Naive thymus-derived CD8-positive, alpha-beta T cell (primary cell): ENCODE data around the gene SFXN1. TPM values are rescaled to one million over a fixed set of nuclear protein-coding genes. Genes with fewer than 3 reads are reported as not detected.
A peak's percentile ranks its signal among the peaks of the same experiment; 100 is the strongest.

ENCODE experiments used
- ATAC-seq, 2 donors: fragments of 150-1000 bp; cut with Tn5 transposase in 1 of 2; sonication (Bioruptor Pico), chemical (Tn5 transposase) in 1 of 2; 1 replicate in 1 of 2; 2 replicates in 1 of 2; pipeline ENCODE4 v1.10.0; 2021; ENCODE audit warnings: mild to moderate bottlenecking in 2 of 2, moderate library complexity in 2 of 2
- POLR2A ChIA-PET: fragments of 350-600 bp; sonication (Branson Sonifier 250); formaldehyde crosslinking; loops from one replicate; lab custom pipeline; 2021; ENCODE audit warnings: antibody characterized with exemption; lab: Charles Lee
- DNase-seq, 10 donors: peaks; one replicate each; pipeline versions ENCODE4 v3.0.0 to v3.0.0-alpha.2; 2020 to 2022
- H3K27ac Mint-ChIP-seq, 10 donors: one replicate each; pipeline ENCODE4 v1.8.0; 2020 to 2022; ENCODE audit warnings: mild to moderate bottlenecking in 10 of 10, mixed read lengths in 10 of 10, moderate library complexity in 4 of 10, inconsistent platforms in 1 of 10
- H3K27me3 Mint-ChIP-seq, 5 donors: one replicate each; pipeline ENCODE4 v1.8.0; 2021 to 2022; ENCODE audit warnings: mixed read lengths in 5 of 5
- H3K36me3 Mint-ChIP-seq, 3 donors: one replicate each; pipeline ENCODE4 v1.8.0; 2020 to 2022; ENCODE audit warnings: mixed read lengths in 3 of 3, mild to moderate bottlenecking in 2 of 3, inconsistent platforms in 1 of 3
- H3K4me1 Mint-ChIP-seq, 4 donors: one replicate each; pipeline ENCODE4 v1.8.0; 2021 to 2022; ENCODE audit warnings: mixed read lengths in 4 of 4
- H3K4me3 Mint-ChIP-seq, 10 donors: one replicate each; pipeline ENCODE4 v1.8.0; 2020 to 2022; ENCODE audit warnings: mild to moderate bottlenecking in 10 of 10, mixed read lengths in 10 of 10, moderate library complexity in 6 of 10, inconsistent platforms in 1 of 10
- H3K9me3 Mint-ChIP-seq, 9 donors: one replicate each; pipeline ENCODE4 v1.8.0; 2020 to 2022; ENCODE audit warnings: mixed read lengths in 9 of 9, mild to moderate bottlenecking in 3 of 9, inconsistent platforms in 1 of 9, moderate library complexity in 1 of 9
- polyA plus RNA-seq, 3 donors: library from polyadenylated mRNA; unstranded; fragments of 300-500 nt; fragmentation: Illumina TruSeq; gene quantifications; one replicate each; pipeline ENCODE4 v1.2.3, GENCODE V29; 2021
- total RNA-seq, 8 experiments: library from RNA in 2 of 8; stranded (reverse) in 2 of 8; gene quantifications; one replicate each; pipeline ENCODE4 v1.2.3 and lab custom pipeline; 2021 to 2026

SFXN1 gene
- total and polyA plus RNA-seq, 5 experiments from 2014 or later = 54.0 to 93.0 (median 76.3) TPM

GRCh38 chr5:175508896-175509295 lies 30.5 kb downstream of the SFXN1 start:
- Mint-ChIP-seq H3K36me3 (peaks cover 16 to 63% (median 36%) of the 10 kb centered on the region in 3 donors), H3K4me1 (peaks cover 19 to 52% (median 25%) of the 10 kb centered on the region in 4 donors), H3K27me3 (no peaks in the 10 kb centered on the region), H3K27ac (peak overlapping the region in 4 of 10 donors; percentile 34 to 76 (median 63)), H3K4me3 (no peak overlapping the region), H3K9me3 (peaks cover 0 to 3% (median 0%) of the 10 kb centered on the region in 9 donors)
- ATAC-seq (no peak), DNase-seq (no peak)
- POLR2A ChIA-PET = interaction anchor here (0.7 to 1.0 kb wide), 2 partner anchors 9 to 188 kb away, joined by 3 read pairs; no protein-coding TSS in a partner anchor

GRCh38 chr5:175513297-175513696 lies 34.9 kb downstream of the SFXN1 start:
- POLR2A ChIA-PET = interaction anchor here (0.7 to 1.0 kb wide), 2 partner anchors 8 to 9 kb away, joined by 3 to 6 read pairs; no protein-coding TSS in a partner anchor
- Mint-ChIP-seq H3K4me3 (no peak overlapping the region), H3K4me1 (peaks cover 27 to 63% (median 33%) of the 10 kb centered on the region in 4 donors), H3K27ac (peak overlapping the region in 1 of 10 donors; percentile 90), H3K9me3 (peaks cover 0 to 5% (median 1%) of the 10 kb centered on the region in 9 donors), H3K36me3 (peaks cover 26 to 90% (median 55%) of the 10 kb centered on the region in 3 donors), H3K27me3 (no peaks in the 10 kb centered on the region)
- ATAC-seq (no peak), DNase-seq (no peak)

GRCh38 chr5:175513726-175514125 lies 35.4 kb downstream of the SFXN1 start:
- H3K27ac Mint-ChIP-seq = peak overlapping the region in 7 of 10 donors; percentile 8 to 90 (median 53)
- peaks cover 0 to 9% (median 5%) of the 10 kb centered on the region in 9 donors for H3K9me3 Mint-ChIP-seq
- POLR2A ChIA-PET = interaction anchor here (0.7 to 1.0 kb wide), 3 partner anchors 8 to 157 kb away, joined by 3 to 6 read pairs (median 4); no protein-coding TSS in a partner anchor
- peaks cover 29 to 61% (median 36%) of the 10 kb centered on the region in 4 donors for H3K4me1 Mint-ChIP-seq
- ATAC-seq = no peak
- H3K36me3 Mint-ChIP-seq = peaks cover 30 to 92% (median 59%) of the 10 kb centered on the region in 3 donors
- no peak for DNase-seq
- no peaks in the 10 kb centered on the region for H3K27me3 Mint-ChIP-seq
- H3K4me3 Mint-ChIP-seq = no peak overlapping the region

DNA sequence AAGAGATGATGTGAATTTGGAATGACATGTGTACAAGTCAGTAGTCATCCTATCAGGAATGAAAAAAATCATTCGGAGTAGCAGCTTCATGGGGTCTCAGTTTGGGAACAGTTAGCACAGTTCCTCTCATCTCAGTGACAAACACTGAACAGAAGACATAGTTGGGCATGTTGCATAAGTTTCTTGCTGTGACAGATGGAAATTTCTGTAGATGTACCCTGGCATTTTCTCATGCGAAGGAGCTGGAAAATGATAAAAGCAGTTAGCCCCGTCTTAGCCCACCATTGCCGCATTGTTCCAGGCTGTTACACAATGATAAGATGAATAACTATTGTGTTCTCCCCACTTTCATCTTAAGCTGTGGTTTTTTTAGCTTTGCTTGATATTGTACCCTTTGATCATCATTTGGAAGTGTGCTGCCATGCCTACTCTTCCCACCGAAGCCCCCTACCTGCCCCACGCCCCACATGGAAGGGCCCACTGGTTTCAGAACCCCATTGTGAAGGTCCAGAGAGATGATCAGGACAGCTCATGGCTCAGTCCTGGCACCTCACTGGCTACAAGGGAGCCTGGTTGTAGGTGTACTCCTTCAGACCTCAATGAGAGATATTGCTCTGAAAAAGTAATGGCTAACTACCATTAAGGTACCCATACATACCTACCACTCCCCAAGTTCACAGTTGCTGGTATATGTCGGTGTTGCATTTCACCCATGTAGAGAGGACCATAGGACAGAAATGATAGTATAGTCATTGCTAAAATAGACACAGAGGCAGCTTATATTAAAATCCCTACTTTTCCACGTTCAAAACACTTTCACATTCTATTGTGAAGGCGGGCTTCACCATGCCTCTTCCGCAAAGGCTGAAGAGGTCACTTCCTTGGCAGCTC lies 38.8 kb downstream of the SFXN1 start:
- POLR2A ChIA-PET = interaction anchor here (0.5 to 9.4 kb wide), 7 partner anchors 8 to 873 kb away, joined by 3 to 65 read pairs (median 5); partner anchors contain the start of gene SFXN1
- Mint-ChIP-seq H3K9me3 (peaks cover 0 to 9% (median 5%) of the 10 kb centered on the region in 9 donors), H3K36me3 (peaks cover 21 to 68% (median 53%) of the 10 kb centered on the region in 3 donors), H3K27ac (peak overlapping the region; percentile 66 to 96 (median 87)), H3K27me3 (no peaks in the 10 kb centered on the region), H3K4me3 (peak overlapping the region in 9 of 10 donors; percentile 29 to 71 (median 59)), H3K4me1 (peaks cover 37 to 73% (median 61%) of the 10 kb centered on the region in 4 donors)
- DNase-seq = peak in 1 of 10 donors; percentile 23
- ATAC-seq = peak in 1 of 2 donors; percentile 22

- DNase-seq (peak in 3 of 10 donors; percentile 13 to 22 (median 21)), ATAC-seq (peak in 1 of 2 donors; percentile 40)
- POLR2A ChIA-PET = interaction anchor here (0.5 to 9.4 kb wide), 7 partner anchors 9 to 872 kb away, joined by 3 to 65 read pairs (median 5); partner anchors contain the start of gene SFXN1
- Mint-ChIP-seq H3K27me3 (no peaks in the 10 kb centered on the region), H3K4me1 (peaks cover 40 to 80% (median 67%) of the 10 kb centered on the region in 4 donors), H3K36me3 (peaks cover 18 to 64% (median 53%) of the 10 kb centered on the region in 3 donors), H3K27ac (peak overlapping the region; percentile 66 to 96 (median 87)), H3K9me3 (peaks cover 0 to 9% (median 5%) of the 10 kb centered on the region in 9 donors), H3K4me3 (peak overlapping the region in 9 of 10 donors; percentile 23 to 71 (median 59))
Measured at GRCh38 chr5:175517824-175518450, 39.6 kb downstream of the SFXN1 start.

- POLR2A ChIA-PET = interaction anchor here (0.6 to 9.4 kb wide), 5 partner anchors 11 to 1908 kb away, joined by 3 to 65 read pairs (median 7); partner anchors contain the start of gene SFXN1
- H3K27me3 Mint-ChIP-seq = no peaks in the 10 kb centered on the region
- ATAC-seq (no peak), DNase-seq (no peak)
- peaks cover 15 to 60% (median 48%) of the 10 kb centered on the region in 3 donors for H3K36me3 Mint-ChIP-seq
- peak overlapping the region in 4 of 10 donors; percentile 1 to 80 (median 40) for H3K4me3 Mint-ChIP-seq
- H3K9me3 Mint-ChIP-seq = peaks cover 0 to 9% (median 5%) of the 10 kb centered on the region in 9 donors
- H3K4me1 Mint-ChIP-seq = peaks cover 44 to 84% (median 71%) of the 10 kb centered on the region in 4 donors
- peak overlapping the region; percentile 62 to 96 (median 88) for H3K27ac Mint-ChIP-seq
Measured at GRCh38 chr5:175519006-175519405, 40.6 kb downstream of the SFXN1 start.

GRCh38 chr5:175520321-175520720 lies 42.0 kb downstream of the SFXN1 start:
- H3K4me3 Mint-ChIP-seq = peak overlapping the region; percentile 67 to 82 (median 76)
- no peaks in the 10 kb centered on the region for H3K27me3 Mint-ChIP-seq
- peaks cover 15 to 59% (median 52%) of the 10 kb centered on the region in 3 donors for H3K36me3 Mint-ChIP-seq
- H3K9me3 Mint-ChIP-seq = peaks cover 0 to 9% (median 5%) of the 10 kb centered on the region in 9 donors
- DNase-seq = peak in 3 of 10 donors; percentile 10 to 50 (median 47)
- POLR2A ChIA-PET = interaction anchor here (0.7 to 9.4 kb wide), 9 partner anchors 8 to 170 kb away, joined by 3 to 65 read pairs (median 5); partner anchors contain the start of gene SFXN1
- peaks cover 53 to 88% (median 83%) of the 10 kb centered on the region in 4 donors for H3K4me1 Mint-ChIP-seq
- ATAC-seq = peak; percentile 12 to 24
- peak overlapping the region; percentile 66 to 96 (median 94) for H3K27ac Mint-ChIP-seq

- H3K4me3 Mint-ChIP-seq = peak overlapping the region; percentile 67 to 82 (median 76)
- peaks cover 0 to 9% (median 5%) of the 10 kb centered on the region in 9 donors for H3K9me3 Mint-ChIP-seq
- H3K27me3 Mint-ChIP-seq = no peaks in the 10 kb centered on the region
- POLR2A ChIA-PET = interaction anchor here (0.5 to 9.4 kb wide), 8 partner anchors 8 to 115 kb away, joined by 3 to 65 read pairs (median 6); partner anchors contain the start of gene SFXN1
- ATAC-seq = no peak
- H3K27ac Mint-ChIP-seq = peak overlapping the region; percentile 66 to 96 (median 94)
- H3K4me1 Mint-ChIP-seq = peaks cover 53 to 86% (median 81%) of the 10 kb centered on the region in 4 donors
- peaks cover 15 to 55% (median 49%) of the 10 kb centered on the region in 3 donors for H3K36me3 Mint-ChIP-seq
- DNase-seq = no peak
Measured at GRCh38 chr5:175520873-175521272, 42.5 kb downstream of the SFXN1 start.

GRCh38 chr5:175521313-175521833 lies 43.0 kb downstream of the SFXN1 start:
- peaks cover 15 to 54% (median 48%) of the 10 kb centered on the region in 3 donors for H3K36me3 Mint-ChIP-seq
- ATAC-seq (peak; percentile 75 to 85), DNase-seq (peak in 6 of 10 donors; percentile 16 to 75 (median 50))
- H3K4me3 Mint-ChIP-seq = peak overlapping the region; percentile 65 to 82 (median 76)
- POLR2A ChIA-PET = interaction anchor here (0.5 to 9.4 kb wide), 8 partner anchors 8 to 132 kb away, joined by 3 to 65 read pairs (median 3); partner anchors contain the start of gene SFXN1
- H3K27ac Mint-ChIP-seq = peak overlapping the region; percentile 66 to 96 (median 94)
- H3K9me3 Mint-ChIP-seq = peaks cover 0 to 9% (median 5%) of the 10 kb centered on the region in 9 donors
- H3K27me3 Mint-ChIP-seq = no peaks in the 10 kb centered on the region
- peaks cover 54 to 84% (median 81%) of the 10 kb centered on the region in 4 donors for H3K4me1 Mint-ChIP-seq

GRCh38 chr5:175523292-175523691 lies 44.9 kb downstream of the SFXN1 start:
- POLR2A ChIA-PET = interaction anchor here (1.0 to 9.4 kb wide), 2 partner anchors 11 to 45 kb away, joined by 3 to 65 read pairs; partner anchors contain the start of gene SFXN1
- peaks cover 0 to 5% (median 4%) of the 10 kb centered on the region in 9 donors for H3K9me3 Mint-ChIP-seq
- peaks cover 5 to 51% (median 41%) of the 10 kb centered on the region in 3 donors for H3K36me3 Mint-ChIP-seq
- peaks cover 39 to 68% (median 63%) of the 10 kb centered on the region in 4 donors for H3K4me1 Mint-ChIP-seq
- H3K4me3 Mint-ChIP-seq = peak overlapping the region; percentile 59 to 82 (median 75)
- H3K27me3 Mint-ChIP-seq = no peaks in the 10 kb centered on the region
- ATAC-seq = no peak
- peak overlapping the region; percentile 60 to 95 (median 88) for H3K27ac Mint-ChIP-seq
- DNase-seq = no peak

- Mint-ChIP-seq H3K9me3 (no peaks in the 10 kb centered on the region), H3K27me3 (no peaks in the 10 kb centered on the region), H3K4me3 (peak overlapping the region in 8 of 10 donors; percentile 25 to 74 (median 54)), H3K27ac (peak overlapping the region in 9 of 10 donors; percentile 53 to 89 (median 68)), H3K4me1 (peaks cover 38 to 63% (median 55%) of the 10 kb centered on the region in 4 donors), H3K36me3 (peaks cover 0 to 49% (median 36%) of the 10 kb centered on the region in 3 donors)
- POLR2A ChIA-PET = interaction anchor here (9.4 kb wide), 1 partner anchor 45 kb away, joined by 65 read pairs; the partner anchor contains the start of gene SFXN1
- ATAC-seq = no peak
- no peak for DNase-seq
Measured at GRCh38 chr5:175524211-175524610, 45.9 kb downstream of the SFXN1 start.
